Stimulated activated CD4-positive, alpha-beta T cell treated with anti-CD3 and anti-CD28 coated beads, Interleukin-1b, Interleukin-23, amount 100 ng/mL, for 4 hours (primary cell): Measurements from ENCODE around the gene B3GALT4.

Source experiments
- DNase-seq, 2 donors: peaks; one replicate each; pipeline ENCODE4 v3.0.0-alpha.2; 2020; ENCODE audit warnings: low read depth in 2 of 2

Gene B3GALT4

GRCh38 chr6:33292996-33293682 is 16.2 kb downstream of the B3GALT4 start:
- DNase-seq, result no peak

DNA sequence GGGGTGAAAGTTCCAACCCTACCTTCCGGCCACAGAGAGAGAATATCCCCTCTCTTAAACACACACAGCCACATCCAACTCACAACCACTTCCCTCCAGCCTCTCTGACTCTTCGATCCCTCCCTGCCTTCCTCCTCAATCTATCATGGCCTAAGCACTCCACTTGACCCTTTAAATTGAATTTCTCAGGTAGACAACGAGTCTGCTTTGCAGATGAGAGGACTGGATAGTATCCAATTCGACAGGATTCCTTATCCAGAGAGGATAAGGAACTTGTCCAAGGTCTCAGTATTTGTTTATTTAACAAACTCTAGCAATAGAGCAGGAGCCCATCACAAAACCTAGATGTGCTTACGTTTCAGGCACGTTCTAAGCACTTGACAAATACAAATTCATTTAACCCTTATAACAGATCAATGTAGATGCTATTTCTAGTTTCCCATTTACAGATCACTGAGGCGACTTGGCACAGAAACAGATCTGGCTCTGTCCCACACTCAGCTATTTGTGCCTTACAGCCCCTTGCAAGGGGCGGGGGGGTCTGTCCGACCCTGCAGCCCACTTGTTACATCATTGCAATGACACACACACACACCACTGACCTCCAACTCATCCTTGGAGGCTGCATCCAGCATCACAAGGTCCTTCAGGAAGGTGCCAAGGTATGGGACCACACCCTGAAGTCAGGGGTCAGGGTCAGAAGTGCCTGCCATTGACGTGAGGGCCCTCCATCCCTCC is 17.3 kb downstream of the B3GALT4 start:
- no peak for DNase-seq

DNA sequence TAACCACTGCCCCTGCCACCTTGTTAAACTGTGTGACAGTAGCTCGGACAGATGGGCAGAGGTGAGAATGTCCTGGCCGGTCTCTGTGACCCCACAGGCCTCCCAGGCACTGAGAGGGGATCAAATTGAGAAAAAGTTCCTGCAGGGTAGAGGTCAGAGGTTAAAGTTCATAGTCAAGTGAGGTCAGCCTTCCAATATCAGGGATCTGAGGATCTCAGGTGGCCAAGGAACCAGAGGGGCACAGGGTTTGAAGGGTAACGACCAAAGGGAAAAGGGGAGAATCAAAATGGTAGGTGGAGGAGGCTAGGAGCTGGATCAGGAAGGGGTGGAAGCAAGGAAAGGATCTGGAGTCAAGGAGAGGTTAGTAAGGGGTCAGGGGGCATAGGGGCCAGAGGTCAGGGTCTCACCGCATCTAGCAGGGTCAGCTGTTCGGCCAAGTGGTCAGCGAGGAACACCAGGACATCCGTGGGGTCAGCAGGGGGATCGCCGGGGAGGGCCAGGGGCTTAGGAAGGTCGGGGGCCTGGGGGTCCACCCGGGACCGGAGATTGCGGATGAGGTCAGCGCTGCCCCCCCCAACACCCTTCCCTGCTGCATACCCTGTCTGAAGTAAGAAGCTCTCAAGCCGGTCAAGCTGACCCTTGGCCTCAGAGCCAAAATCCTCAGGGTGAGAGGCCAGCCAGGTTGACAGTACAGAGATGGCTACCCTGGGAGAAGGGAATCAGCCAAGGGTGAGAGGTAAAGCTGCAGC is 18.9 kb downstream of the B3GALT4 start:
- DNase-seq, result no peak

- no peak for DNase-seq
Observed at GRCh38 chr6:33296797-33297405, 20.0 kb downstream of the B3GALT4 start.

DNA sequence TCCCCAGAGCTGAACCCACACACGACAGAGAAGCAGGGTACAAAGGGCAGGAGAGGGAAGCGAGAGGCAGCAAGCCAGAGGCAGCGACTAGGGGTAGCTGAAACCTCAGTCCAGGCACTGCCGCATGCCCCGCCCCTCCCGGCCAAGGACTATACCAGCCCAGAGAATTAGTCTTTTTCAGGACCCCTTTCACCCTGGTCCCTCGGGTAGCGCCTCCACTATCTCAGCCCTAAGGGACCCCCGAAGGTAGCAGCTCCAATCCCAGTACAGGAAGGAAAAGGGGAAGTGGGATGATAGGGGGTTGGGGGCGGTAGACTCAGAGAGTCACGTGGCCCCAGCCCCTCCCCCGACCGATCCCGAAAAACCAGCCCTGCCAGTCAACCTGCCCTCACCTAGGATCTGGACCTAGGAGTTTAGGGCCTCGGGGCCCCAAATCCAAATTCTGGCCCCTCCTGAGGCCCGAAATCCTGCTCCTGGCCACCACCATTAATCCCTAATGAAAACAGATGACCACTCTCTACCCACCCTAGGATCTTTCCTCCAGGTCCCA is 20.6 kb downstream of the B3GALT4 start:
- DNase-seq, result no peak

DNA sequence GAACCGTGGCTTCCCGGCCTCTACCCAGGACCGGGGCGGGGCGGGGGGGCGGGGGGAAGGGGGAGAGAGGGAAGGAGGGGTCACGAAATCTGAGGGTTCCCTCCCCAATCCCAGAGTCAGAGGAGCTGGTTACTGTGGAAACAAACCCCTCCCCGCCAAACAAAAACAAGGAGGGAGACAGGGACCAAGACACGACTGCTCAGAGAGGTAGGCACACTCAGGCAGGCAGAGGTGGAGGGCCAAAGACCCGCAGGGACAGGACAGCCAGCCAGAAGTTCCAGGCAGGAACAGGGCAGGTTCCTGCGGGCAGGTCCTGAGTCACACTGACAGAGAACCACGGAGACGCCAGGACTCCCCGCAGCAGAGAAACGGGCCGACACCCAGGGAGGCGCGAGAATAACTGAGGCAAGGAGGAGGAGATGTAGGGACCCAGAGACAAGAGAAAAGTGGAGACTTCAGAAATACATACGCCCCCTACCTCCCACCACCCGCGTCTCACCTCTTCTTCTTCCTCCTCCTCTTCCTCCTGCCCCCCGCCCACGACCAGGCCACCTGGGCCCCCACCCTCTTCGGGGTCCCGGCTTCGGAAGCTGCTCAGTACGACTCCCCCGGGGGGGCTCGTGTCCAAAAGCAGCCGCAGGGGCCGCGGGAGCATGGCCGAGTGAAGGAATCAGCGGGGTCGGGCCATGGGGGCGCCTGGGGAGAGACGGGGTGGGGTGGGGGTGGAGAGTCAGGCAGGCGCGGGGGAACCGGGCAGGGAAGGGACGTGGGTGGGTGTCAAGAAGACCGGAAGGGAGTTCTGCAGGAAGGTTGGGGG is 21.2 kb downstream of the B3GALT4 start:
- DNase-seq, result peak; percentile 24 to 33

GRCh38 chr6:33298773-33299236 is 21.9 kb downstream of the B3GALT4 start, which contains the start of gene RGL2:
Gene RGL2, minus strand, starts transcription at chr6:33298942. Its CDS starts 332 bp downstream, at chr6:33298610.
- peak; percentile 46 to 57 for DNase-seq

DNA sequence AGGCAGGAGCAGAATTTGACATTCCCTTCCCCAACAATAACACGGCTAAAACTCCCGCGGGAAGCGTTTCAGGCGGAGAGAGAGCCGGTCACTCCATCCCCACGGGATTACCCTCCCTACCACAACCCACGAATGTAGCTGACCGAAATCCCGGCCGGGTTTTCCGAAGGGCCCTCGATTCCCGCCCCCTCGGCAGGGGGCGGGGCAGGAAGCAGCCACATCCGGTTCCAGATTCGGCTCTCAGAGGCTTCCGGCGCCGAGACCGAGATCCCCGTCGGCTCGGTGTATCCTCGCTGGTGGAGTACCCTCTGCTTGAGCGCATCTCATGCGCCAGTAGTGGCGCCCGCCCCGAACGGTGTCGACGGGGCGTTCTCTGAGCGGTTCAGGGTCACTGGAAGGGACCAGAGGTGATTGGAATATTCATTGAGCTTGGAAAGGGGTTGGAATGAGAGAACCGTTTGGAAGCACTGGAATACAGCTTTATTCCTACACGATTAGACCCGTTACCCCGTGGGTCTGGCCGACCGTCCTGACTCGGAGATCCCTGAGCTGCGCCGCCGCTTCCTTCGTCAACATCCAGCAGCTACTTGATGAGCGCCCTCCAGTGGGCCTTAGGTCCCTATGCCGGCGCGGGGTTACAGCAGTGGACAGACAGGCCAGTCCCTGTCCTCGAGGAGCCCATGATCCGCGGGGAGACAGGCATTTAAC is 22.5 kb downstream of the B3GALT4 start:
- peak; percentile 90 to 93 for DNase-seq

DNA sequence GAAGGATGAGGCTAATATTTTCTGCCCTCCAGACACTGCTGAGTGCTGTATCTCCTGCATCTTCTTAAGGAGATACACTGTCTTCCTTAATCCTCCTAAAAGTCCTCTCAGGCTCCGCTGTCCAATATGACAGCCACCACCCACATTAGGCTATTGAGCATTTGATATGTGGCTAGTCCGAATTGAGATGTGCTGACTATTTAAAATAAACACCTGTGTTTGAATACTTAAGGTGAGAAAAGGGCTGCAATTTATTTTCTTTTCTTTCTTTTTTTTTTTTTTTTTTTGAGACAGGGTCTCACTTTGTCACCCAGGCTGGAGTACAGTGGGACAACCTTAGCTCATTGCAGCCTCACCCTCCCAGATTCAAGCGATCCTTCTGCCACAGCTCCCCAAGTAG is 25.0 kb downstream of the B3GALT4 start:
- DNase-seq, result no peak

DNA sequence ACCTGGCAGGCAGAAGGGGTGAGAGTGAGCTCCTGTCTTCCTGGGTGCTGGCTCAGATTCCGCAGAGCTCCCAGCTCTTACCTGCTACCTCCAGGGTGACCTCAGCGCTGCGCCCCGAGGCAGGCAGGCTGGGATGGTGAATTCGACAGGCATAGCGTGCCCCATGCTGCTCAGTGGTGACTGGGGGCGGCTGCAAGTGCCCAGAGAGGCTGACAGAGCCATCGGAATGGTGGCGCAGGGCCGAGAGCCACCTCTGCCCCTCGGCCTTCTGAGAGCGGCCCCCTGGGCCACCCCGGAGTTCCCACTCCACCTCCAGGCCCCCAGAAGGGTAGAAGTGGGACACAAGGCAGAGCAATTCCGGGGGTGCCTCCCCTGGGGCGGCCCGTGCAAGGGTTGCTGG is 27.3 kb downstream of the B3GALT4 start:
- DNase-seq, result no peak

DNA sequence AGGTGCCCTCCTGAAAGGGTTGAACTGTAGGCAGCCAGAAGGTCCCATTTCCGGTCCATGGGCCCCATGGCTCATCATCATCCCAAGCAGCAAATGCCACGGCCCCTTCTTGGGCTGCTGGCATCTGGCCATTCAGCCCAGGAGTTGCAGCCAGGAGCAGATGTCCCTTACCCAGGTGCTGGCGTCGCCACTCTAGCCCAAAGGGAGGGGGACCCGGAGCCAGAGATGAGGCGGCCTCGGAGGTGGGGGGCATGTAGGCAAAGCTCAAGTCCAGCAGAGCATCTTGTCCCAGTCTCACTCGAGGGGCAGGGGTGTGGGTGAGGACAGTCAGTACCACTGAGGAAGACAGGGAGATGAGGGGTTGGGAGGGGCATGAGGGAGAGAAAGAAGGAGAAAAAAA is 28.1 kb downstream of the B3GALT4 start:
- DNase-seq, result no peak

GRCh38 chr6:33306356-33306755 is 29.4 kb downstream of the B3GALT4 start:
- no peak for DNase-seq

DNA sequence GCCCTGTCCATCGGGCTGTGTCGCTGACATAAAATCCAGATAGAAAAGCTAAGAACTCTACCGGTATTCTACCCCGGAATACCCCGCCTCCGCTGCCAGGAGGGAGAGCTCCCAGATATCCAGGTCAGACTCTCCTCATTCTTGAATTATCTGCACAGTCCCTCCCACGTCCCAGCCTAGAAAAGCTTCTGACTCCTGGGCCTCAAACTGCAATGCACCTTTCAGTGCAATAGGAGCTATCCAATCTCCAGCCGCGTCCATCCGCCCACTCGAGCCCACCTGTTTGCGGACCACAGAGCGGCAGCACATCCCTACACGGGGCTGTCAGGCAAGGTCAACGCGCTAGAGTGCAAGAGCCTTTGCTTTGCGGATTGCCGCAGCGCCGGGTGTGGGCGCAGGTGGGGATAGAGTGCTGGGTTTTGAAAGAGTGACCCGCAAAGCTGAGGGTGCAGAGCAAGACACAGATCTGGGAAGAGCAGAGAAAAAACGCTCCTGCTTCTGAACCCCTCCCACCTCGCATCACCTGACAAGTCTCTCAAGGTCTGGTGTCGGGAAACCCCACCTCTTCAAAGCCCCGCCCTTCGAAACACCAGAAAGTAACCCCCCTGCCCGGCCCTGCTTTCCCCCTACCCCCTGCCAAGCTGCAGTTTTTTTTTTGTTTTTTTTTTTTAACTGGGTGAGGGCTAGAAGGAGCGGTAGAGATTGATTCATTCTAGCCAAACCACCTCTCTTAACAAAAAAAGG is 35.6 kb downstream of the B3GALT4 start:
- peak; percentile 67 to 75 for DNase-seq

DNA sequence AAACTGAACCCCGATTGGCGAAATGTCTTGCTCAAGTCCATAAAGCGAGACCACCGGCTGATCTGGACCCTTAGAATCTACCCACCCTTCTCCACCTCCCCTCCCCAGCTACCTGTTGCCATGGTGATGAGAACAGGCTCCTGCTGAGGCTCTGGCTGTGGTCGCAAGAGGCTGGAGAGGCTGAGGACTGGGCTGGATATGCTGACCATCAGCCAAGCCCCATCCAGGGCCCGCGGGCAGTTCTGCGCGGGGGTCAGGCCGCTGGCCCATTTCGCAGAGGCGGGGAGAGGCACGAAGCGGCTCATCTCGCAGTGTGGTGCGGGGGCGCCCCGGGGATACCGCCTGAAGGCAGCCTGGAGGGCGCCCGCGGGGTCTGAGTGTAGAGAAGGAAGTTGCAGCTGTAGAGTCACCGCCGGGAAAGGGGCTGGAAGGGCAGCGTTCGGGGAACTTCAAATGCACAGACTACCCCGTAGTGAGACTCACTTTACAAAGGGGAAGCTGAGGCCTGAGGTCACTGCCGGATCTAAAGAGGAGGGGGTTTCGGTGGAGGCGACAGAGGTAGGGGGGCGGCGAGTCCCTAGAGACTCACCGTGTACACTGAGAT is 36.3 kb downstream of the B3GALT4 start:
- peak; percentile 46 to 47 for DNase-seq

GRCh38 chr6:33313709-33314514 is 37.0 kb downstream of the B3GALT4 start, which contains the start of gene TAPBP:
Gene TAPBP, minus strand, starts transcription at chr6:33314078. Its CDS starts 37 bp downstream, at chr6:33314041.
- peak; percentile 74 for DNase-seq

DNA sequence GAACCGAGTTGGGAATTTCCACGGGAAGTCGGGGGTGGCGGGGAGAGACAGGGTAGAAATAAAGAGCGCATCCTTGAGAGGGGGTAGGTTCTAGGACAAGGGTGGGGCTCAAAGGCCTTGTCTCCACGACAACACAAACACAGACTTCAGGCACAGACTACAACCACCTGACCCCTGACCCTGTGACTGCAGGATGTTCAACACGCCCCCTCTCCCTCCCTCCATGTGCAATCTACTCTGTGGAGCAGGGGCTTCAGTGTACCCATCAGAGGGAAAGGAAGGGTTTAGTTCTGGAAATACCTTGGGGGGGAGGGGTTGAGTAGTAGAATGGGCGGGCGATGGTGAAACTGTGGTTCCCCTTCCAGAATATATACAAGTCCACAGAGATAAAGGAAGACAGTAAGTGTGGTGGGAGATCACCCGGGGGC is 37.6 kb downstream of the B3GALT4 start:
- DNase-seq, result peak; percentile 53

- DNase-seq, result no peak
Observed at GRCh38 chr6:33314943-33315792, 38.2 kb downstream of the B3GALT4 start.
